NCI-H2029 treated with DMSO at 0.1 percent for 48 hours (cell line): ENCODE data around the gene KRTAP5-9.
"Not testable (repeated sequence)": the region's sequence is repeated elsewhere in the genome, so short reads cannot be mapped to it uniquely, and the experiment has no call there.

ENCODE experiments used
- DNase-seq: peaks from one replicate; lab custom pipeline; 2025; lab: John Stamatoyannopoulos, UW

Gene KRTAP5-9

GRCh38 chr11:71563406-71563805, 15.2 kb downstream of the KRTAP5-9 start:
- DNase-seq = no peak

- no peak for DNase-seq
Observed at GRCh38 chr11:71564430-71564829, 16.2 kb downstream of the KRTAP5-9 start.

- no peak for DNase-seq
Observed at GRCh38 chr11:71565263-71565662, 17.0 kb downstream of the KRTAP5-9 start, which contains the start of gene KRTAP5-10. KRTAP5-10 (plus strand) TSS chr11:71565563; CDS start chr11:71565588, 25 bp downstream.

GRCh38 chr11:71566081-71566620, 17.9 kb downstream of the KRTAP5-9 start:
- no peak for DNase-seq

- not testable (repeated sequence) for DNase-seq
Observed at GRCh38 chr11:71566626-71567599, 18.7 kb downstream of the KRTAP5-9 start.

GRCh38 chr11:71567633-71568032, 19.4 kb downstream of the KRTAP5-9 start:
- DNase-seq = not testable (repeated sequence)

GRCh38 chr11:71568704-71569349, 20.6 kb downstream of the KRTAP5-9 start:
- DNase-seq = no peak

GRCh38 chr11:71571101-71571850, 23.1 kb downstream of the KRTAP5-9 start:
- not testable (repeated sequence) for DNase-seq

GRCh38 chr11:71572811-71573210, 24.6 kb downstream of the KRTAP5-9 start:
- no peak for DNase-seq

GRCh38 chr11:71574418-71574817, 26.2 kb downstream of the KRTAP5-9 start:
- DNase-seq = peak; percentile 3

- DNase-seq = no peak
Observed at GRCh38 chr11:71575723-71576424, 27.7 kb downstream of the KRTAP5-9 start.

GRCh38 chr11:71576688-71577465, 28.7 kb downstream of the KRTAP5-9 start:
- not testable (repeated sequence) for DNase-seq

GRCh38 chr11:71577469-71578004, 29.3 kb downstream of the KRTAP5-9 start:
- DNase-seq = no peak

- not testable (repeated sequence) for DNase-seq
Observed at GRCh38 chr11:71579513-71579912, 31.3 kb downstream of the KRTAP5-9 start.

GRCh38 chr11:71580057-71581003, 32.1 kb downstream of the KRTAP5-9 start:
- DNase-seq = peak; percentile 73

GRCh38 chr11:71581826-71582225, 33.6 kb downstream of the KRTAP5-9 start:
- DNase-seq = no peak

GRCh38 chr11:71582309-71582895, 34.2 kb downstream of the KRTAP5-9 start, which contains the start of gene KRTAP5-11:
KRTAP5-11 (minus strand) TSS chr11:71582875; CDS start chr11:71582837, 38 bp downstream.
- DNase-seq = no peak

GRCh38 chr11:71582969-71583368, 34.7 kb downstream of the KRTAP5-9 start:
- DNase-seq = not testable (repeated sequence)
